ENCODE results near the gene GNAS-AS1. TPM values are rescaled to one million over a fixed set of nuclear protein-coding genes. Genes with fewer than 3 reads are reported as not detected.

GNAS-AS1 gene
- total RNA-seq, 1 experiment from 2014 or later: 0.59 TPM

- H3K27ac Mint-ChIP-seq (ENCODE audit: unreplicated experiment): no peak overlapping the region
- no TSS peak for BruUV-seq (replicated peaks)
- DNase-seq: no peak
Measured at GRCh38 chr20:58854638-58855471, 4.2 kb upstream of the GNAS-AS1 start.

GRCh38 chr20:58853976-58854637, 3.4 kb upstream of the GNAS-AS1 start:
- no peak for TF ChIP-seq CTCF (IDR thresholded peaks at IDR 0.05; ENCODE audit: unreplicated experiment)
- Mint-ChIP-seq H3K36me3 (ENCODE audit: insufficient read depth, unreplicated experiment) (peaks cover 12% of the 10 kb centered on the region), H3K9me3 (ENCODE audit: low read depth, unreplicated experiment) (no peaks in the 10 kb centered on the region), H3K27ac (ENCODE audit: unreplicated experiment) (no peak overlapping the region), H3K4me3 (ENCODE audit: low read depth, unreplicated experiment) (no peak overlapping the region), H3K27me3 (ENCODE audit: unreplicated experiment) (peaks cover 73% of the 10 kb centered on the region), H3K4me1 (ENCODE audit: low read depth, unreplicated experiment) (peaks cover 13% of the 10 kb centered on the region)
- intact Hi-C loops (cut with micrococcal nuclease; ENCODE audit: unreplicated experiment): no loop called here
- DNase-seq: no peak
- CTCF ChIA-PET: no interaction called here
- BruUV-seq (replicated peaks): no TSS peak

More at GRCh38 chr20:58854638-58855471, 4.2 kb upstream of the GNAS-AS1 start:
- CTCF ChIA-PET: no interaction called here
- Mint-ChIP-seq H3K4me1 (ENCODE audit: low read depth, unreplicated experiment) (peaks cover 13% of the 10 kb centered on the region), H3K36me3 (ENCODE audit: insufficient read depth, unreplicated experiment) (peaks cover 12% of the 10 kb centered on the region), H3K27me3 (ENCODE audit: unreplicated experiment) (peaks cover 66% of the 10 kb centered on the region), H3K9me3 (ENCODE audit: low read depth, unreplicated experiment) (no peaks in the 10 kb centered on the region), H3K4me3 (ENCODE audit: low read depth, unreplicated experiment) (peak overlapping the region; percentile 57)
- TF ChIP-seq CTCF (IDR thresholded peaks at IDR 0.05; ENCODE audit: unreplicated experiment): no peak
- intact Hi-C loops (cut with micrococcal nuclease; ENCODE audit: unreplicated experiment): no loop called here

GRCh38 chr20:58853466-58853865, 2.8 kb upstream of the GNAS-AS1 start:
- TF ChIP-seq CTCF (IDR thresholded peaks at IDR 0.05; ENCODE audit: unreplicated experiment): no peak
- H3K27ac Mint-ChIP-seq (ENCODE audit: unreplicated experiment): no peak overlapping the region
- peaks cover 12% of the 10 kb centered on the region for H3K36me3 Mint-ChIP-seq (ENCODE audit: insufficient read depth, unreplicated experiment)
- H3K9me3 Mint-ChIP-seq (ENCODE audit: low read depth, unreplicated experiment): no peaks in the 10 kb centered on the region
- H3K27me3 Mint-ChIP-seq (ENCODE audit: unreplicated experiment): peaks cover 80% of the 10 kb centered on the region
- no peak overlapping the region for H3K4me3 Mint-ChIP-seq (ENCODE audit: low read depth, unreplicated experiment)
- intact Hi-C loops (cut with micrococcal nuclease; ENCODE audit: unreplicated experiment): no loop called here
- BruUV-seq (replicated peaks): no TSS peak
- CTCF ChIA-PET: no interaction called here
- H3K4me1 Mint-ChIP-seq (ENCODE audit: low read depth, unreplicated experiment): peaks cover 13% of the 10 kb centered on the region
- DNase-seq: no peak

- TF ChIP-seq CTCF (IDR thresholded peaks at IDR 0.05; ENCODE audit: unreplicated experiment): peak; percentile 70
- Mint-ChIP-seq H3K9me3 (ENCODE audit: low read depth, unreplicated experiment) (no peaks in the 10 kb centered on the region), H3K27ac (ENCODE audit: unreplicated experiment) (peak within 1 kb of the TSS; percentile 9), H3K36me3 (ENCODE audit: insufficient read depth, unreplicated experiment) (peaks cover 12% of the 10 kb centered on the region), H3K4me1 (ENCODE audit: low read depth, unreplicated experiment) (peaks cover 13% of the 10 kb centered on the region), H3K27me3 (ENCODE audit: unreplicated experiment) (peaks cover 80% of the 10 kb centered on the region), H3K4me3 (ENCODE audit: low read depth, unreplicated experiment) (peak within 1 kb of the TSS; percentile 51)
- BruUV-seq (replicated peaks): no TSS peak
- peak; percentile 63 for DNase-seq
- CTCF ChIA-PET: no interaction called here
- intact Hi-C loops (cut with micrococcal nuclease; ENCODE audit: unreplicated experiment): no loop called here
Measured at GRCh38 chr20:58852543-58853271, 2.0 kb upstream of the GNAS-AS1 start, which contains the start of gene GNAS. TSS of gene GNAS (plus strand) at chr20:58852716.
